Stimulated activated CD4-positive, alpha-beta T cell treated with anti-CD3 and anti-CD28 coated beads, Interleukin-2, amount 100 ng/mL, for 24 hours (primary cell): ENCODE measurements around the gene MMP10.
"Not testable (repeated sequence)": the region's sequence is repeated elsewhere in the genome, so short reads cannot be mapped to it uniquely, and the experiment has no call there.

Experiments used
- DNase-seq, 2 donors: peaks; one replicate each; pipeline ENCODE4 v3.0.0-alpha.2; 2020

MMP10 gene

DNA sequence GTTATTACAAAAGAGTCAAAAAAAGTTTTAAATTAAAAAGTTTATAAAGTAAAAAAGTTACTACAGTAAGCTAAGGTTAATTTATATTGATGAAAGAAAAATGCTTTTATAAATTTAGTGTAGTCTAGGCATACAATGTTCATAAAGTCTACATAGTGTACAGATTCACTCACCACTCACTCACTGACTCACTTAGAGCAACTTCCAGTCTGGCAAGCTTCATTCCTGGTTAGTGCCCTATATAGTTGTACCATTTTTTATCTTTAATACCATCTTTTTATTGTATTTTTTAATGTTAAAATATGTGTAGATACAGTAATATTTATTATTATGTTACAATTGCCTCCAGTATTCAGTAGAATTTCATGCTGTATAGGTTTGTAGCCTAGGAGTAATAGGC lies 2.6 kb upstream of the MMP10 start:
- DNase-seq, result no peak

GRCh38 chr11:102781676-102782075 lies 1.2 kb upstream of the MMP10 start:
- DNase-seq, result no peak

GRCh38 chr11:102776454-102776853 lies 4.0 kb downstream of the MMP10 start:
- DNase-seq, result no peak

- DNase-seq, result no peak
These were observed 7.0 kb downstream of the MMP10 start for GRCh38 chr11:102773386-102773785.

DNA sequence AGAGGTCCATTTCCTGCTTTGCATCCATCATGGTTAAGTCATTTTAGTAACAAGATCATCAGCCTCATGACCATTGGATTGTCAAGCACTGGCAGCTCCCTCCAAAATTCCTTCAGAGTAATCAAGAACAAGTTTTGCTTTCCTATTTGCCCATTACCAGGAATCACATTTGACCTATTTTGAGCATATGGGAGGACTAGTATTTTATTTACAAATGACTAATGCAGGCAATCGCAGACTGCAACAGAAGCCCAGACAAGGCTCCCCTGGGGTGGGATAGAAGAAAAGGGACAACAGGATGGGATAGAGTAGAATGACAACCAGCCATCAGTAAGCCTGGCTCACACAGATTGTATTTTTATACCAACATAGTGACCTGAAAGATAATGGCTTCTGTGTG lies 9.1 kb downstream of the MMP10 start:
- DNase-seq, result no peak

- no peak for DNase-seq
These were observed 10.2 kb downstream of the MMP10 start for GRCh38 chr11:102770191-102770590.

GRCh38 chr11:102767800-102768199 lies 12.6 kb downstream of the MMP10 start:
- DNase-seq, result no peak

DNA sequence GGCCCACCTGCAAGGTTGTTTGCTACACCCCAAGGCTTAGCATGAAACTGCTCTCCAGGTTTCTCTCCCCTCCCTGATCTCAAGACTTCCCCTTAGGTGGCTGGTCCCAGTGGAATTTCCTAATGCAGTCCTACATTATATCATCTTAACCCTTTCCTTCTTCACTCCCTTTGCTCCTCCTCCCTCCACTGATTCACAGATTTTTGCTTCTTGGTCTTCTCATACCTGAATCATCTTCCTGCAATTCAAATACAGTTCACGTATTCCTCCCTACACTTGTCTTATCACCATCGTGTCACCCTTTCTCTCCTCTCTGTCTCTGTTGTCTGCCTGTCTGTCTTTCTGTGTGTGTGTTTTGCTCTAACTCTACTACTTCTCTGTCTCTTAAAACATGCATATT lies 17.0 kb downstream of the MMP10 start:
- DNase-seq, result no peak

DNA sequence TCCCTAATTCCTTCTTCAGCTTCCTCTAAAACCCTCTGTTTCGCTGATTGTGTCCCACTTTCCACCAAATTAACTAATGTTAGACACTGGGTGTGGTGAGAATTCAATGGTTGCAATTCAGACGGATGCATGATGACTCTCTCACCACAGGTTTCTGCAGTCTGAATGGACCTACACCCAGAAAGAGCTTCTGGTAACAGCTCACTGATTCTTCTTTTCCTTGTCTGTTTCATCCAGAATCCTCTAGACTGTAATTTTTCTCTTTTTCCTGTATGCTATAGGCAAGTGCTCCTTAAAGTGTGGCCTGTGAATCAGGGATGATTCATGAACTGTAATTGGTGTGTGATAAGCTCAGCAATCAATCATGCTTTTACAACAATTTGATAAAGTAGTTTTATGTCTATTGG lies 18.1 kb downstream of the MMP10 start:
- no peak for DNase-seq

- DNase-seq, result no peak
These were observed 18.7 kb downstream of the MMP10 start for GRCh38 chr11:102761646-102762238.

- no peak for DNase-seq
These were observed 19.9 kb downstream of the MMP10 start for GRCh38 chr11:102760344-102761035.

DNA sequence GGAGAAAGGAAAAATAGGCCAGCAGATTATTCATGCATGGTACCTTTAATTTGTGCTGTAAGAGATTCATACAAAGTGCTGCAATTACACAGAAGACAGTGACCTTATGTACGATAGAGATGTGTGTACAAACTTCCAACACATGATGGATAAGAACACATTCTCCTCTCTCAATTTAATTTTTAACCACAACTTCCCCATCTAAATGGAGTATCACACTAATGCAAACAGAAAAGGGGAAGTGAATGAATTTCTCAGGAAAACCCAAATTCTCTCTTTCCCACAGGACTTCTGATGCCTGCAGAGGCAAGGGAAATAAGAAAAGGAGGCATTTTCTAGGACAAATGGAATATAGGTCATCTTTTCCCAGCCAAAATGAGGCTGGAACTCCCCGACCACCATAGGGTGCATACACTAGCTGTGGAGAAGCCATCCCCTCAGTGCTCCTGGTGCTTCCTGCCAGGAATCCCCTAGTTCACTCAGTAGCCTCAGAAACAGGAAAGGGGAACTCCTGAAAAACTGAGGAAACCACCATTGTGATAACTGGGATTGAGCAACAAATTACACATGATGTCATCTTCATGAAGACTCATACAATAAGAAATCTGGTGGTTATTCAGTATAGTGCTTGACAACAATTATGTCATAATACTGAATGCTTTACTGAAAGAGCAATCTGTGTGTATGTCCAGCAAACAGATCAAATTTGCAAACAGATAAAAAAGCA lies 22.4 kb downstream of the MMP10 start:
- DNase-seq, result no peak

DNA sequence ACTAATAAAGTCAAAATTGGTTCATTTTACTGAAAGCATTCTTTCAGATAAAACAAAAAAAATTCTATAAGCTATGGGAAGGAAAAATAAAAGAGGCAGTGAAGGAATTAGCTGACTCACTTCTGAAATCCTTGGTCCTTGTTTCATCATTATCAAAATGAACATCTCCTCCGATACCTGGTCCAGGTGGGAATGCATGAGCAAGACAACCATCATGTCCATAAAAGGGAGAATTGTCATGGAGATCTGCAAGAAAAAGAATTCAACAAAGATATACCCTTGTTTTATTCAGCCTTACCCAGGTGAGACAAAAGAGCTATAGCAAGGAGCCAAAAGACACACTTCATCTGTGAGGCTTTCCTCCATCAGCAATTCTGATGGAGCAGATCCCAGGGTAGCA lies 27.2 kb downstream of the MMP10 start:
- DNase-seq, result no peak

DNA sequence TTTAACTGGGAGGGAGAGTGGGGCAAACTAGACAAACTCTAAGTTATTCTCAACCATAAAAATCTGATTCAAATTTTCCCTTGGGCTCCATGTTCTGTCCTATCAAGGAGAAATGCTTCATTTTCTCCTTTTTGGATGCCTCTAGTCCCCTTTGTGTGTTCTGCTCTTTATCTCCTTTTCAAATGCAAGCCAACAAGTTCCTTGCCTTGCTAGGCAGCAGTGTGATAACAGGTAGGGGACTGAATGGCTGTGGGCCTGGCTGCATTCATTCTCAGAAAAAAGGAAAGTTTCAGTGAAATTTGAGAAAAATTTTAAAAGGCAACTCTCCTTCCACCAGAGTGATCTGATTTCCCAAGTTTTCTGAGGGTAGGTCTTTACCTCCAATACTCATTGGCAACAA lies 28.8 kb downstream of the MMP10 start:
- DNase-seq, result no peak

DNA sequence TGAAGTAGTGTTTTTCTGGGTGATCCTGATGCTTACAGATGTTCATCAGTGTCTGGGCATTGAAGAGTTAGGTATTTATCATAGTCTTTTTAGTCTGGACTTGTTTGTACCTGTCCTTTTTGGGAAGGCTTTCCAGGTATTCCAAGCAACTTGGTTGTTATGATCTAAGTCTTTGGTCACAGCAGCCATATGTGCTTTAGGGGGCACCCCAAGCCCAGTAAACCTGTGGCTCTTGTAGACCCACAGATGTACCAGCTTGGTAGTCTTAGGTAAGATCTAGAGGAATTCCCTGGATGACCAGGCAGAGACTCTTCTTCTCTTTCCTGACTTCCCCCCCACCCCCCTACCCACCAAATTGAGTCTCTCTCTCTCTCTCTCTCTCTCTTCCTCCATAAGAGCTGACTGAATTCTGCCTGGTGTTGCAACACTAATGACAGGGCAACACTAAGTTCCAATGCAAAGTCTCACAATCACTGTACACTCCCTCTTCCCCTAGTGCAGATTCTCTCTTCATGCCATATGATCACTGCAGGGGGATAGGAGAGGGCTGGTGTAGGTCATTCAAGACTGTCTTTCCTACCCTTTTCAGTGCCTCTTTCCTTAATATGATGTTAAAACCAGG lies 31.2 kb downstream of the MMP10 start:
- DNase-seq, result no peak

DNA sequence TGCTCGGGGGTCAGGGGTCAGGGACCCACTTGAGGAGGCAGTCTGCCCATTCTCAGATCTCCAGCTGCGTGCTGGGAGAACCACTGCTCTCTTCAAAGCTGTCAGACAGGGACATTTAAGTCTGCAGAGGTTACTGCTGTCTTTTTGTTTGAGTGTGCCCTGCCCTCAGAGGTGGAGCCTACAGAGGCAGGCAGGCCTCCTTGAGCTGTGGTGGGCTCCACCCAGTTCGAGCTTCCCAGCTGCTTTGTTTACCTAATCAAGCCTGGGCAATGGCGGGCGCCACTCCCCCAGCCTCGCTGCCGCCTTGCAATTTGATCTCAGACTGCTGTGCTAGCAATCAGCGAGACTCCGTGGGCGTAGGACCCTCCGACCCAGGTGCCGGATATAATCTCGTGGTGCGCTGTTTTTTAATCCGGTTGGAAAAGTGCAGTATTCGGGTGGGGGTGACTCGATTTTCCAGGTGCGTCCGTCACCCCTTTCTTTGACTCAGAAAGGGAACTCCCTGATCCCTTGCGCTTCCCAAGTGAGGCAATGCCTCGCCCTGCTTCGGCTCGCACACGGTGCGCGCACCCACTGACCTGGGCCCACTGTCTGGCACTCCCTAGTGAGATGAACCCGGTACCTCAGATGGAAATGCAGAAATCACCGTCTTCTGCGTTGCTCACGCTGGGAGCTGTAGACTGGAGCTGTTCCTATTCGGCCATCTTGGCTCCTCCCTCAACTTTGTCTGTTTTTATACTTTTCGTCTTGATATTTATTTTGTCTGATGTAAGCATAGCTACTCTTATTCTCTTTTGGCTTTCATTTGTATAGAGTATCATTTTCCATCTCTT lies 33.5 kb downstream of the MMP10 start:
- not testable (repeated sequence) for DNase-seq

DNA sequence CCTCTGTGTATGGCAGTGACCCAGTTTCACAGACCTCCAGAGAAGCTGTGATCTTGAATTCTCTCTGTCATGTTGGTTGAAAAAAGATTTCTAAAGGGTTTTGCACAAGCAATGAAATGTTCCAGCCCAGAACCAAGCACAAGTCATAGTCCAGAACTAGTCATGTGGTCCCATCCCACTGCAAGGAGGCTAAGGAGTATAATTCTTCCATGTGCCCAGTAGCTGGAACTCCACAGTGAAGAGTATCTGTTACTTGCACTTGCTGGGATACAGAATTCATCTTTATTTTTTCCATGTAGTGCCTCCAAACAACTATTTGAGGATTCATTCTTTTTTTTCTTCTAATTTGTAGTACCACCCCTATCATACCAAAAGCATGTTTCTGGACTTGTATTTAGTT lies 45.8 kb downstream of the MMP10 start:
- DNase-seq, result no peak

DNA sequence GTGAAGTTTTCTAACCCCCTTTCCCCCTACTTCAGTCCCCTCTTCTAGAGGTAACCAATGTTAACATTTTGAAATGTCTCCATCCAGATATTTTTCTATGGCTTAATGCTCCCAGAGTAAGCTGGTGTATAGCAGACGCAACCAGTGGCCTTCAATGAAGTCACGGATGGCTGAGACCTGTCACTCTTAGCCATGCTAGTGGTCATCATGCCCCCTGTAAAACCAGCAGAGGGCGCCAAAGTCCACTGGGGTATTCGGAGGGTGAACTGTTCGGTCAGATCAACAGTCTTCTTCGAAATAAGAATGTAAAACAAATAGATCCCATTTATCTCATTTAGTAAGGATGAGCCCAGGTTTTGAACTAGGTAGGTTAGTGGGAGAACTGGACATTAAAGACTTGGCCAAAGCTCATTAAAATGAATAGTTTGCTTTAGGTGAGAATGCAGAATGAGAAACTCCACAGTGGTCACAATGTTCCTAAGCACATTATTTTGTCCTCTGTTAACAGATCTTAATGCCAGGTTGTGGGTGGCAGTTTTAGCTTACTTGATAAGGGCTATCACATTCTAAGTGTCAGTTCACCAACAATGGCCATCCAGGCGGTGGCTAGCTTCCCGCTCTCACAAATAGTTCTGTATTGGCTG lies 47.1 kb downstream of the MMP10 start:
- DNase-seq, result peak; percentile 44 to 60

- not testable (repeated sequence) for DNase-seq
These were observed 49.5 kb downstream of the MMP10 start for GRCh38 chr11:102730944-102731343.

- DNase-seq, result no peak
These were observed 50.3 kb downstream of the MMP10 start for GRCh38 chr11:102729849-102730815.

DNA sequence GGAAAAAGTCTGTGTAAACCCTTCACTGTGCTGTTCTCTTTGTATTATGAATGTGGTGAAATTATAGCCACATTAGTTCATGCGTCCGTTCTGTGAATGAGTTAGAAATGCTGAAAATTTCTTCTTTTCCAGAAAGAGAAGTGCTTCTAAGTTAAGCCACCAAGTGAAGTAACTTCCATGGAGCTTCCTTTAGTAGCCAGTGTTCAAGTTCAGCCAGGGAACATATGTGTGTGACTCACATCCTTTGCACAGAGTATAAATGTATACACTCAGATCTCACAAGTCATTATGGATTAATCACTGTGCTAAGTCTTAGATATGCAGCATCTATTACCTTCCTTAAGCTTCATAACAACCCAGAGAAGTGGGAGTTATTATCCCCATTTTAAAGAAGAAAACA lies 52.5 kb downstream of the MMP10 start:
- DNase-seq, result no peak
